ENCODE results near the gene CHRNB2. TPM values are rescaled to one million over a fixed set of nuclear protein-coding genes. Genes with fewer than 3 reads are reported as not detected.

The CHRNB2 gene
- total and polyA plus RNA-seq, 2 donors (not counting 3 experiments of a cell fraction or from before 2014, with no cell fraction given) = not detected

DNA sequence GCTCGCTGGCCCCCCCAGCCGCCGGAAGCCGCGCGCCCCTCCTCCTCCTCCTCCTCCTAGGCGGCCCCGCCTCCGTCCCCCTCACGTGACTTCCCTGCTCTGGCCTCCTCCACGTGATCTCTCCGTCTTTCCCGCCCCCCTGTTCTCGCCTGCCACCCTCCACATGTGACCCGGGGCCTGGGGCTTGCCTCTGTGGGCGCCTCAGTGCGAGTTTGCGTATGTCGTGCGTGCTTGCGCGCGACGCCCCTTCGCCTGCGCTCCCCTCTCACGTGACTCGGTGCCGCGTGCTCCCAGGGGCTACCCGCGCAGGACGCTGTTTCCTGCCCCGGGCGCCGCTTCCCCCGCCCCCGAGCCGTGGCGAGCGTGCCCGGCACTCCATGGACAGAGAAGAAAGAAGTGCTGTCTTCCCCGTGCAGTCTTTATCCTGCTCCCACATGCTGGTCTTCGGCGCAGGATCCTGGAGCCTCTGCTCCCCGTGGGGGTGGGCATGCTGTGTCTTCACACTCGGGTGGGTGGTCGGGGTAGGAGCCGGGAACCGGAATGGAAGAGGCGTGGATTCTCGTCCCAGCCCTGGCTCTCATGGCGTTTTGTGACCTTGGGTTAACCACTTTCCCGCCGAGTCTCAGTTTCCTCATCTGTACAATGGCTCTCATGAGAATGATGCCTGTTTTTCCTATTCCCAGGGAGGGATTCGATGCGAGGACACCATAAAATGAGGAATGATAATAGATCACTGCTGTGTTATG, 8.7 kb upstream of the CHRNB2 start:
- ChIA-PET POLR2A (interaction anchor here (0.5 to 1.0 kb wide), 4 partner anchors 47 to 385 kb away, joined by 3 to 4 read pairs (median 4); no protein-coding TSS in a partner anchor), CTCF (interaction anchor here (0.6 to 6.2 kb wide), 43 partner anchors 9 to 533 kb away, joined by 3 to 51 read pairs (median 5); partner anchors contain the start of genes ADAR, CHRNB2, EFNA3 and PBXIP1)
- Histone ChIP-seq H3K4me3 (replicated peaks in 1 of 3; ENCODE audit: insufficient read depth in 1 of 3, low read depth in 1 of 3, low read length in 3 of 3) (peak overlapping the region in 2 of 3 experiments; percentile 56 to 92), H3K27ac (ENCODE audit: insufficient read depth, low read depth, low read length) (peak overlapping the region; percentile 67), H3K9me3 (replicated peaks; ENCODE audit: control insufficient read depth, insufficient read depth, low read length) (no peaks in the 10 kb centered on the region), H3K4me2 (ENCODE audit: insufficient read depth, low read length) (peak overlapping the region; percentile 71), H4K20me1 (replicated peaks; ENCODE audit: control insufficient read depth, extremely low read depth, insufficient read depth, low read length) (no peaks in the 10 kb centered on the region), H3K36me3 (ENCODE audit: control insufficient read depth in 2 of 2, extremely low read depth in 1 of 2, insufficient read depth in 2 of 2, low read length in 2 of 2) (peaks cover 11 to 15% of the 10 kb centered on the region in 2 experiments), H3K4me1 (ENCODE audit: control insufficient read depth, extremely low read depth, insufficient read depth, low read length) (peaks cover 26% of the 10 kb centered on the region), H3K9me1 (replicated peaks; ENCODE audit: control insufficient read depth, extremely low read depth, insufficient read depth, low read length) (no peaks in the 10 kb centered on the region), H3K9ac (replicated peaks; ENCODE audit: extremely low read depth, insufficient read depth, low read length) (peak overlapping the region; percentile 60), H3K79me2 (ENCODE audit: control insufficient read depth, insufficient read depth, low read length) (peaks cover 30% of the 10 kb centered on the region), H3K27me3 (ENCODE audit: control insufficient read depth in 2 of 2, insufficient read depth in 2 of 2, low read length in 2 of 2) (no peaks in the 10 kb centered on the region), H2AFZ (ENCODE audit: low read depth, low read length) (peak overlapping the region; percentile 94)
- FAIRE-seq (peak; percentile 96), DNase-seq (ENCODE audit: low read depth, low spot score) (peak; percentile 99)
- intact Hi-C loops (cut with micrococcal nuclease) (loop anchor here (1.0 to 5.0 kb wide), 15 partner anchors 25 to 527 kb away; partner anchors contain the start of genes ADAR, KCNN3, PBXIP1 and PMVK), dilution Hi-C loops (cut with MboI; ENCODE audit: extremely low pct_ligation_motif_present, low sequenced_read_pairs) (no loop called here)
- no peak for TF ChIP-seq GATA2 (IDR thresholded peaks at IDR 0.05; ENCODE audit: insufficient read depth, insufficient read length, low read depth, low read length)
- TF ChIP-seq POLR2A (IDR thresholded peaks at IDR 0.05; ENCODE audit: low read depth, low read length) = peak; percentile 57
- peak; percentile 65 for TF ChIP-seq POLR2AphosphoS5 (IDR thresholded peaks at IDR 0.05; ENCODE audit: insufficient read depth, low read depth, low read length)
- no peak for TF ChIP-seq EZH2 (IDR thresholded peaks at IDR 0.05; ENCODE audit: borderline replicate concordance, low read depth, low read length, severe bottlenecking)
- TF ChIP-seq, protein P1, sequence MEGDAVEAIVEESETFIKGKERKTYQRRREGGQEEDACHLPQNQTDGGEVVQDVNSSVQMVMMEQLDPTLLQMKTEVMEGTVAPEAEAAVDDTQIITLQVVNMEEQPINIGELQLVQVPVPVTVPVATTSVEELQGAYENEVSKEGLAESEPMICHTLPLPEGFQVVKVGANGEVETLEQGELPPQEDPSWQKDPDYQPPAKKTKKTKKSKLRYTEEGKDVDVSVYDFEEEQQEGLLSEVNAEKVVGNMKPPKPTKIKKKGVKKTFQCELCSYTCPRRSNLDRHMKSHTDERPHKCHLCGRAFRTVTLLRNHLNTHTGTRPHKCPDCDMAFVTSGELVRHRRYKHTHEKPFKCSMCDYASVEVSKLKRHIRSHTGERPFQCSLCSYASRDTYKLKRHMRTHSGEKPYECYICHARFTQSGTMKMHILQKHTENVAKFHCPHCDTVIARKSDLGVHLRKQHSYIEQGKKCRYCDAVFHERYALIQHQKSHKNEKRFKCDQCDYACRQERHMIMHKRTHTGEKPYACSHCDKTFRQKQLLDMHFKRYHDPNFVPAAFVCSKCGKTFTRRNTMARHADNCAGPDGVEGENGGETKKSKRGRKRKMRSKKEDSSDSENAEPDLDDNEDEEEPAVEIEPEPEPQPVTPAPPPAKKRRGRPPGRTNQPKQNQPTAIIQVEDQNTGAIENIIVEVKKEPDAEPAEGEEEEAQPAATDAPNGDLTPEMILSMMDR (IDR thresholded peaks at IDR 0.05; ENCODE audit: extremely low read depth in 1 of 2, insufficient read depth in 1 of 2, low read depth in 1 of 2, low read length in 2 of 2) = no peak
- TF ChIP-seq MYC (IDR thresholded peaks at IDR 0.05; ENCODE audit: low read depth, low read length) = no peak
- TF ChIP-seq, protein P2, sequence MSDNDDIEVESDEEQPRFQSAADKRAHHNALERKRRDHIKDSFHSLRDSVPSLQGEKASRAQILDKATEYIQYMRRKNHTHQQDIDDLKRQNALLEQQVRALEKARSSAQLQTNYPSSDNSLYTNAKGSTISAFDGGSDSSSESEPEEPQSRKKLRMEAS (IDR thresholded peaks at IDR 0.05; ENCODE audit: insufficient read depth, insufficient read length) = peak; percentile 100
- no peak for TF ChIP-seq FOS (IDR thresholded peaks at IDR 0.05; ENCODE audit: borderline replicate concordance, insufficient read depth, low read length)
- no peak for TF ChIP-seq JUN (IDR thresholded peaks at IDR 0.05; ENCODE audit: borderline replicate concordance, insufficient read depth, insufficient read length, low read depth)
- BruUV-seq (replicated peaks) = TSS peak; percentile 91
